Epithelial cell of esophagus (primary cell): ENCODE results near the gene FGD5.

Experiments
- DNase-seq: peaks from one replicate; pipeline ENCODE4 v3.0.0; 2010; ENCODE audit warnings: low read depth
- H3K4me3 ChIP-seq: 2 replicates; pipeline ENCODE4 v1.5.1; 2011; ENCODE audit warnings: mild to moderate bottlenecking, low read length, control low read depth
- TF ChIP-seq, protein P1 (sequence below): IDR thresholded peaks from 2 replicates; pipeline ENCODE4 v1.5.1; 2011; ENCODE audit warnings: low read depth, mild to moderate bottlenecking, low read length, control low read depth, inconsistent platforms; ENCODE audit not compliant: insufficient read depth; ENCODE audit errors: missing control alignments

FGD5 gene

GRCh38 chr3:14859880-14860279, 41.1 kb downstream of the FGD5 start:
- H3K4me3 ChIP-seq = no peak overlapping the region
- no peak for DNase-seq
- TF ChIP-seq, protein P1, sequence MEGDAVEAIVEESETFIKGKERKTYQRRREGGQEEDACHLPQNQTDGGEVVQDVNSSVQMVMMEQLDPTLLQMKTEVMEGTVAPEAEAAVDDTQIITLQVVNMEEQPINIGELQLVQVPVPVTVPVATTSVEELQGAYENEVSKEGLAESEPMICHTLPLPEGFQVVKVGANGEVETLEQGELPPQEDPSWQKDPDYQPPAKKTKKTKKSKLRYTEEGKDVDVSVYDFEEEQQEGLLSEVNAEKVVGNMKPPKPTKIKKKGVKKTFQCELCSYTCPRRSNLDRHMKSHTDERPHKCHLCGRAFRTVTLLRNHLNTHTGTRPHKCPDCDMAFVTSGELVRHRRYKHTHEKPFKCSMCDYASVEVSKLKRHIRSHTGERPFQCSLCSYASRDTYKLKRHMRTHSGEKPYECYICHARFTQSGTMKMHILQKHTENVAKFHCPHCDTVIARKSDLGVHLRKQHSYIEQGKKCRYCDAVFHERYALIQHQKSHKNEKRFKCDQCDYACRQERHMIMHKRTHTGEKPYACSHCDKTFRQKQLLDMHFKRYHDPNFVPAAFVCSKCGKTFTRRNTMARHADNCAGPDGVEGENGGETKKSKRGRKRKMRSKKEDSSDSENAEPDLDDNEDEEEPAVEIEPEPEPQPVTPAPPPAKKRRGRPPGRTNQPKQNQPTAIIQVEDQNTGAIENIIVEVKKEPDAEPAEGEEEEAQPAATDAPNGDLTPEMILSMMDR = no peak

DNA sequence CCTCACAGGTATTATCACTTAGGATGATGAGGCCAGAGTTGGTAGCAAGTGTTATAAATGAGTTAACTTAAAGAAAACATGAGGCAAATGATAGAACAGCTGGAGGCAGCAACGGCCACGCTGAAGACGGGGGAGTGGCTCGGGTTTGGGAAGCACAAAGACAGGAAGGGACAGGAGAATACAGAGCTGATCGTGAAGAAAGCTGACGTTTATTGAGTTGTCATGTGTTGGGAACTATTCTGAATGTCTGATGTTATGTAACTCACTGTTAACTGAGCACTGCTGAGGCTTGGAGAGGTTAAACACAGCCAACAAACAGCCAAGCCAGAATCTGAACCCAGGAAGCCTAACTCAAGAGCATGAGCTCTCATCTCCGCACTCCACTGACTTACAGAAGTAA, 42.3 kb downstream of the FGD5 start:
- DNase-seq = no peak
- H3K4me3 ChIP-seq = no peak overlapping the region
- TF ChIP-seq, protein P1 = no peak

DNA sequence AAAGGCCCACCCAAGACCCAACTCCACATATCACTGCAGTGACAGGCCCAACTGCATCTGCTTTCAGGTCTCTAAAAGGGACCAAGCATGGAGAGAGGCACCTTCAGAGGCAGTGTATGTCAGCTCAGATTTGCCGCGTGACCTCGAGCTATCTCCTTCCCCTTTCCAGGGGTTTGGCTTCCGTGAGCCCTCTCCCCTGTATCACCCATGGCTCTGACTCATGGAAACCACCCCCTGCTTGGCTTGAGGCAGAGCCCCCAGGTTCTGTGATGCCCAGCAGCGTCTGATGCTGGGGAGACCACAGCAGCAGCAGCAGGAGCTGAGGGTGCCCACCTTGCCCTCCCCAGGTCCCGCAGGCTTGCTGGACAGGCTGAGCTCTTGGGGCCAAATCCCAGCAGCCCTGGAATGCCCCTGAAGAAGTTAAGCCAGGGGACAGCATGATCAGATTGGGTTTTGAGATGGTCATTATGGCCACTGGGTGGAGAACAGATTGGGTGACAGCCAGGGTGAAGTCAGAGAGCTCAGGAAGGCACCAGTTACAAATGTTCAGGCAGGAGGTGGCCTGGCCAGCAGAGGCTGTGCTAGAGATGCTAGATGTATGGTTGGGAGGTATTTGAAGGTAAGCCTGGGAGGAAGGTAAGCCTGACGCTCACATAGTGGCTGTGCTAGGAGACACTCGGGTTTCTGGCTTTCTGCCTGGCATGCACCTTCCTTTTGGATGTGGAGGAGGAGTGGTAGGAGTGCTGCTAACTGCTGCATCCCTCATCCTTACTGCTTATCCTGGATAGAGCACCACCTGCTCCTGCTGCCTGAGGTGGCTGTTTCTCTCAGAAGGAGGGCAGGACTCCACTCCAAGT, 42.9 kb downstream of the FGD5 start:
- H3K4me3 ChIP-seq = no peak overlapping the region
- DNase-seq = no peak

DNA sequence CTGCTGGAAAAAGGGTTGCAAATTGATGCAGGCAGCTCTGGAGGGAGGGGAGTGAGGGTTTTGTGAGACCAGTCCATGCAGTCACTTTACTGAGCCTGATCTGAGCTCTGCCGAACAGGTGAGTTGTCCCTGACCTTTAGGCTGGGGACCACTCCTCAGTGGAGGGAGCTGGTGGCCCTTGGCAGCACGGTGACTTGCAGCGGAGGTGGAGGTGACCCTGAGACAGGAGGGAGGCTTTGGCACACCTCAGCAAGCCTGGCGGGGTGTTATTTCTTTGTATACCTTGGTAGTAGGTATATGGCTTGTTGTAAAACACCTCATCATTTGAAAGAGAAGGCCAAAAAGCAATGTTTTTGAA, 43.5 kb downstream of the FGD5 start:
- DNase-seq = no peak
- no peak overlapping the region for H3K4me3 ChIP-seq
- TF ChIP-seq, protein P1 = no peak

More for the DNA sequence above, 42.9 kb downstream of the FGD5 start:
- TF ChIP-seq, protein P1 = no peak

DNA sequence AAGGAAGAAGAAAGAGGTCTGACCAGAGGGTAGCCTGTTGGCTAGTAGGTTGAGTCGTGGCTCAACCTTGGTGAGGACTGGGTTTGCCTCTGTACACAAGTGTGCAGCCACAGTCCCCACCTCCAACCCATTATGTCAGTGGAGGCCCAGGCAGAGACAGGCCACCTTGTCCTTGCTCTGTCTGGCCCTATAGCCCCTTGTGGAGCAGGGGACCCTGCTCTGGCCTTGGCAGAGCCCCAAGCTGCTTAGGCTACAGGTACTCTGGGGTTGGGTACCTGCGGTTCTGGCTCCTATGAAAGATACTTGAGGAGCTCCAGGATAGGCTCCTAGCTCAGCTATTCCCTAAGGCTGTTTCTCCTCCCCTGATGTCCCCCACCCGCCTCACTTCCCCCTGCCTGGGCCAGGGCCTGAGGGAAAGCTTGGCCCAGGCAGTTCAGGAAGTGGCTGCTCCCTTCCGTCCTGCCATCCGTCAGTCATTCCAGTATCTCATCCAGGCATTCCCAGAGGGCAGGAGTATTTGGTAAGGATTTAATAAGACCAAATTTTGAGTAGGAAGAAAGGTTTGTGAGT, 44.0 kb downstream of the FGD5 start:
- TF ChIP-seq, protein P1 = no peak
- no peak overlapping the region for H3K4me3 ChIP-seq
- DNase-seq = no peak

DNA sequence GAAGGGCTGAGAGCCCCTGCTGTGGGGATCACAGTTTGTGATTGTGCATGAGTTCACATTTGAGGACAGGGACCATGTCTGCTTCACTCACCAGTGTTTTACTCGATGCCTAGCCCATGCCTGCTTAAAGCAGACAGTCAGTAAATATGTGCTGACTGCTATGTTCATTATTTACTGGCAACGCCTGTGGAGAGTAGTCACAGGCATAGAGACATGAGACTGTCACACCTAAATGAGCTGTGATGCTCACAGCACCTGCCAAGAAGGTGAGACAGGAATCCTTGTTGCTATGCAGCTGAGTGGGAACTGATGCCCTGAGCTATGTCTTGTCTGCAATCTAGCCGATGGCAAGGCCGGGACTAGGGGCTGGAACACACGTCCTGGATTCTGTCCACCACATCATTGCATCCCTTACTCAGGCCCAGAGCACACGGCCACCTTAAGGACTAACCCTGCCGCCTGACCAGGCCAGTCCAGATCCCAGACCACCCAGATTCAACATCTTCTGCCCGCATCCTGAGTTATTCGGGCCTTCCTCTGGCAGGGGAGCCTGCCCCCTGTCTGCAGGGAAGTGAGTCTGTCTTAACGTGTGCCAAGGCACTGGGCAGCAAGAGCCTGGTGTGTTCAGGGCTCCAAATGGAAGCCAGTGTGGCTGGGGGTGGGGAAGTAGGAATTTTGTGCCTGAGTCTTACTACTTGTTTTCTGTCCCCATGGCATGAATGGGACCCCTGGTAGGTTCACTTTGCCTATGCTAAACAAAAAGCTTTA, 44.8 kb downstream of the FGD5 start:
- DNase-seq = no peak
- TF ChIP-seq, protein P1 = peak; percentile 20
- H3K4me3 ChIP-seq = no peak overlapping the region
